GM23248 (cell line): ENCODE measurements around the gene SOD3.

Experiments used
- EZH2 ChIP-seq: fragments of 200-600 bp; sonication (generic); IDR thresholded peaks from 2 replicates; pipeline ENCODE4 v1.6.1; 2018; ENCODE audit warnings: antibody characterized with exemption, mild to moderate bottlenecking; ENCODE audit not compliant: insufficient read depth, poor library complexity, severe bottlenecking
- EZH2phosphoT487 ChIP-seq: fragments of 200-600 bp; sonication (generic); IDR thresholded peaks from 2 replicates; pipeline ENCODE4 v1.6.1; 2018; ENCODE audit warnings: antibody characterized with exemption, moderate library complexity, mild to moderate bottlenecking, low read depth; ENCODE audit not compliant: insufficient read depth

GRCh38 chr4:24794051-24794450 is 1.3 kb upstream of the SOD3 start:
- TF ChIP-seq EZH2phosphoT487 (no peak), EZH2 (no peak)
